ENCODE data around the gene KRTAP19-7.

- TF ChIP-seq CHD2 (IDR thresholded peaks at IDR 0.05; ENCODE audit: low read length) (no peak), EP300 (IDR thresholded peaks at IDR 0.05; ENCODE audit: borderline replicate concordance in 1 of 2, low read depth in 2 of 2, low read length in 2 of 2) (no peak), CREB1 (IDR thresholded peaks at IDR 0.05) (no peak), CTCF (IDR thresholded peaks at IDR 0.05; ENCODE audit: control extremely low read depth in 1 of 3, insufficient read depth in 1 of 3, low read depth in 1 of 3, low read length in 3 of 3) (no peak)
Observed at GRCh38 chr21:30600787-30601186, 39.7 kb upstream of the KRTAP19-7 start, which contains the start of gene KRTAP22-1.
